HCT116 (cell line): ENCODE measurements around the gene POSTN. TPM values are rescaled to one million over a fixed set of nuclear protein-coding genes. Genes with fewer than 3 reads are reported as not detected.

Source experiments
- ATAC-seq: fragments of 200-7000 bp; cut with Tn5 transposase; 2 replicates; pipeline ENCODE4 v1.9.1; 2020; ENCODE audit warnings: mild to moderate bottlenecking, moderate library complexity
- BruUV-seq: library from RNA; stranded (reverse); fragments of 400-500 nt; replicated peaks from 2 replicates; lab custom pipeline; 2021; lab: Mats Ljungman, UMichigan
- CTCF ChIA-PET: fragments of 300-600 bp; sonication (Branson Sonifier 250); formaldehyde crosslinking; loops from one replicate; lab custom pipeline; 2021; ENCODE audit warnings: antibody characterized with exemption; lab: Charles Lee
- POLR2A ChIA-PET: fragments of 300-600, 350-600 bp; sonication (Branson Sonifier 250); formaldehyde crosslinking; loops from one replicate; lab custom pipeline; 2021; ENCODE audit warnings: antibody characterized with exemption; lab: Charles Lee
- RAD21 ChIA-PET, 2 experiments: fragments of 300-600 bp; sonication (Branson Sonifier 250); formaldehyde crosslinking; loops; one replicate each; lab custom pipeline; 2023; ENCODE audit warnings: low total read pairs in 2 of 2; ENCODE audit not compliant: uncharacterized antibody in 2 of 2, unreplicated experiment in 2 of 2, low non-redundant PET in 1 of 2; lab: Charles Lee
- DNase-seq: peaks from one replicate; pipeline ENCODE4 v3.0.0-alpha.2; 2010; ENCODE audit warnings: low read depth, low spot score
- H2AFZ ChIP-seq: fragments of 200-600 bp; shearing (Covaris generic), sonication (generic); 2 replicates; pipeline ENCODE4 v1.6.1; 2017; ENCODE audit warnings: low read depth, mixed run types, mixed read lengths, antibody characterized with exemption, low read length; ENCODE audit not compliant: poor library complexity, severe bottlenecking
- H3K27ac ChIP-seq: 2 replicates; pipeline ENCODE4 v1.5.1; 2012; ENCODE audit warnings: low read depth, low read length
- H3K27me3 ChIP-seq: fragments of 200-600 bp; sonication (generic); 2 replicates; pipeline ENCODE4 v1.6.1; 2016; ENCODE audit warnings: mixed run types, low read length, mixed read lengths; ENCODE audit not compliant: insufficient read depth
- H3K36me3 ChIP-seq, 2 experiments: fragments of 200-500 bp in 1 of 2; fragments of 200-600 bp in 1 of 2; sonication (Bioruptor generic) in 1 of 2; sonication (generic) in 1 of 2; 2 replicates each; pipeline versions ENCODE4 v1.5.1 to v1.6.1; 2014 to 2016; ENCODE audit warnings: low read length in 2 of 2, inconsistent platforms in 1 of 2, mixed read lengths in 1 of 2, mixed run types in 1 of 2; ENCODE audit not compliant: insufficient read depth in 2 of 2, control insufficient read depth in 1 of 2
- H3K4me1 ChIP-seq, 2 experiments: fragments of 200-600 bp in 1 of 2; sonication (generic) in 1 of 2; 2 replicates each; pipeline versions ENCODE4 v1.5.1 to v1.6.1; 2012 to 2017; ENCODE audit warnings: low read length in 2 of 2, inconsistent platforms in 1 of 2, mild to moderate bottlenecking in 1 of 2, mixed read lengths in 1 of 2, mixed run types in 1 of 2, moderate library complexity in 1 of 2; ENCODE audit not compliant: insufficient read depth in 2 of 2, control insufficient read depth in 1 of 2
- H3K4me2 ChIP-seq: fragments of 200-600 bp; sonication (generic); 2 replicates; pipeline ENCODE4 v1.6.1; 2017; ENCODE audit warnings: mixed run types, low read length, mixed read lengths
- H3K4me3 ChIP-seq, 2 experiments: fragments of 200-600 bp in 1 of 2; sonication (generic) in 1 of 2; replicated peaks in 1 of 2; 2 replicates each; pipeline ENCODE4 v1.5.1; 2011 to 2016; ENCODE audit warnings: low read length in 2 of 2, control low read depth in 1 of 2, low read depth in 1 of 2, mild to moderate bottlenecking in 1 of 2, mixed read lengths in 1 of 2, mixed run types in 1 of 2
- H3K79me2 ChIP-seq: fragments of 200-600 bp; sonication (generic); 2 replicates; pipeline ENCODE4 v1.6.1; 2017; ENCODE audit warnings: mild to moderate bottlenecking, mixed run types, low read length, moderate library complexity, mixed read lengths; ENCODE audit not compliant: insufficient read depth
- H3K9ac ChIP-seq: fragments of 200-600 bp; sonication (generic); 2 replicates; pipeline ENCODE4 v1.6.1; 2016; ENCODE audit warnings: low read length, mixed read lengths
- H3K9me2 ChIP-seq: fragments of 200-600 bp; sonication (generic), shearing (Covaris generic); 2 replicates; pipeline ENCODE4 v1.6.1; 2017; ENCODE audit warnings: mixed run types, mild to moderate bottlenecking, moderate library complexity; ENCODE audit not compliant: insufficient read depth
- H3K9me3 ChIP-seq, 2 experiments: fragments of 200-500 bp in 1 of 2; fragments of 200-600 bp in 1 of 2; sonication (Bioruptor generic) in 1 of 2; sonication (generic) in 1 of 2; 2 replicates each; pipeline ENCODE4 v1.6.1; 2014 to 2017; ENCODE audit warnings: low read length in 2 of 2, mixed read lengths in 2 of 2, inconsistent platforms in 1 of 2, low read depth in 1 of 2, mild to moderate bottlenecking in 1 of 2, mixed run types in 1 of 2, moderate library complexity in 1 of 2; ENCODE audit not compliant: control insufficient read depth in 1 of 2, insufficient read depth in 1 of 2
- H4K20me1 ChIP-seq: fragments of 200-600 bp; sonication (generic), shearing (Covaris generic); 2 replicates; pipeline ENCODE4 v1.6.1; 2017; ENCODE audit warnings: mixed run types, mild to moderate bottlenecking, moderate library complexity; ENCODE audit not compliant: insufficient read depth
- CEBPB ChIP-seq: IDR thresholded peaks from 2 replicates; pipeline ENCODE4 v1.6.1; 2012; ENCODE audit warnings: low read depth
- EGR1 ChIP-seq: IDR thresholded peaks from 2 replicates; pipeline ENCODE4 v1.6.1; 2012; ENCODE audit warnings: low read depth
- ELF1 ChIP-seq: IDR thresholded peaks from 2 replicates; pipeline ENCODE4 v1.6.1; 2012; ENCODE audit warnings: low read depth, borderline replicate concordance
- EZH2 ChIP-seq: fragments of 200-600 bp; sonication (generic); IDR thresholded peaks from 2 replicates; pipeline ENCODE4 v1.6.1; 2017; ENCODE audit warnings: antibody characterized with exemption, mixed run types
- JUND ChIP-seq: IDR thresholded peaks from 2 replicates; pipeline ENCODE4 v1.6.1; 2012
- POLR2AphosphoS5 ChIP-seq: IDR thresholded peaks from 2 replicates; pipeline ENCODE4 v1.6.1; 2011; ENCODE audit warnings: mild to moderate bottlenecking, low read depth, low read length, moderate library complexity
- SP1 ChIP-seq: IDR thresholded peaks from 2 replicates; pipeline ENCODE4 v1.6.1; 2012; ENCODE audit warnings: low read depth
- SRF ChIP-seq: IDR thresholded peaks from 2 replicates; pipeline ENCODE4 v1.6.1; 2012; ENCODE audit warnings: low read depth
- TCF7L2 ChIP-seq: IDR thresholded peaks from 2 replicates; pipeline ENCODE4 v1.7.0; 2011; ENCODE audit warnings: borderline replicate concordance, inconsistent platforms; ENCODE audit not compliant: insufficient read depth, insufficient read length; ENCODE audit errors: extremely low read depth
- intact Hi-C: fragments of 100-400 bp; cut with micrococcal nuclease; formaldehyde crosslinking; loops from 2 replicates; pipeline ENCODE4 v1.10.0; 2022
- total RNA-seq: library from RNA; stranded (reverse); gene quantifications from one replicate; pipeline ENCODE4 v1.2.1, GENCODE V29; 2021; ENCODE audit not compliant: unreplicated experiment
- TF ChIP-seq, protein P1 (sequence below): IDR thresholded peaks from 2 replicates; pipeline ENCODE4 v1.6.1; 2012
- TF ChIP-seq, protein P2 (sequence below), 3 experiments: fragments of 200-600 bp in 1 of 3; sonication (generic) in 1 of 3; IDR thresholded peaks in 2 of 3; conservative IDR thresholded peaks in 1 of 3; 2 replicates each; pipeline ENCODE4 v1.5.1; 2012 to 2017; ENCODE audit warnings: low read depth in 2 of 3, low read length in 2 of 3, antibody characterized with exemption in 1 of 3, borderline replicate concordance in 1 of 3, control low read depth in 1 of 3, mild to moderate bottlenecking in 1 of 3, mixed read lengths in 1 of 3, mixed run types in 1 of 3, moderate library complexity in 1 of 3; ENCODE audit not compliant: insufficient read depth in 1 of 3

POSTN gene
- total RNA-seq, 1 experiment from 2014 or later = not detected

DNA sequence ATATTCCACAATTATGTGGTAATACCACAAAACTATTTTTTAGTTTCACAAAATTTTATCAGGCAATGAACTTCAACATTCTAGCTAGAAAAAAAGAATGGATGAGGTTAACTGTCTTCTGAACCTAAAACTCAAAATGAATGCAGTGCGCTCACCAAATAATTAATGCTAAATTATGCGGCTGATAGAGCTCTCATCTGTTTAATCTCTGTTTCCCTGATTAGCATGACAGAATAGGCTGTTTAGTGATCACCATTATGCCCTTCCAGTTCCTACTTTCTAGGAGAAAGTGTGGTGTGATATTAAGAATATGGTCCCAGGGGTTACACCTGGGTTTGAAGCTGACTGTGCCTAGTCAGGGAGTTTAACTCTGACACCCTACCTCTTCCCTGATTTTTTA is 42.8 kb upstream of the POSTN start:
- no peaks in the 10 kb centered on the region for H3K79me2 ChIP-seq
- H3K27ac ChIP-seq = no peak overlapping the region
- TF ChIP-seq CEBPB (no peak), TCF7L2 (no peak), JUND (no peak), ELF1 (no peak), SRF (no peak), EZH2 (no peak), POLR2AphosphoS5 (no peak), EGR1 (no peak), SP1 (no peak)
- TF ChIP-seq, protein P1, sequence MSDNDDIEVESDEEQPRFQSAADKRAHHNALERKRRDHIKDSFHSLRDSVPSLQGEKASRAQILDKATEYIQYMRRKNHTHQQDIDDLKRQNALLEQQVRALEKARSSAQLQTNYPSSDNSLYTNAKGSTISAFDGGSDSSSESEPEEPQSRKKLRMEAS = no peak
- TF ChIP-seq, protein P2, sequence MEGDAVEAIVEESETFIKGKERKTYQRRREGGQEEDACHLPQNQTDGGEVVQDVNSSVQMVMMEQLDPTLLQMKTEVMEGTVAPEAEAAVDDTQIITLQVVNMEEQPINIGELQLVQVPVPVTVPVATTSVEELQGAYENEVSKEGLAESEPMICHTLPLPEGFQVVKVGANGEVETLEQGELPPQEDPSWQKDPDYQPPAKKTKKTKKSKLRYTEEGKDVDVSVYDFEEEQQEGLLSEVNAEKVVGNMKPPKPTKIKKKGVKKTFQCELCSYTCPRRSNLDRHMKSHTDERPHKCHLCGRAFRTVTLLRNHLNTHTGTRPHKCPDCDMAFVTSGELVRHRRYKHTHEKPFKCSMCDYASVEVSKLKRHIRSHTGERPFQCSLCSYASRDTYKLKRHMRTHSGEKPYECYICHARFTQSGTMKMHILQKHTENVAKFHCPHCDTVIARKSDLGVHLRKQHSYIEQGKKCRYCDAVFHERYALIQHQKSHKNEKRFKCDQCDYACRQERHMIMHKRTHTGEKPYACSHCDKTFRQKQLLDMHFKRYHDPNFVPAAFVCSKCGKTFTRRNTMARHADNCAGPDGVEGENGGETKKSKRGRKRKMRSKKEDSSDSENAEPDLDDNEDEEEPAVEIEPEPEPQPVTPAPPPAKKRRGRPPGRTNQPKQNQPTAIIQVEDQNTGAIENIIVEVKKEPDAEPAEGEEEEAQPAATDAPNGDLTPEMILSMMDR (IDR thresholded peaks at IDR 0.05 in 2 of 3, conservative IDR thresholded peaks at IDR 0.05 in 1 of 3; ENCODE audit: borderline replicate concordance in 1 of 3, insufficient read depth in 1 of 3, low read depth in 2 of 3, low read length in 2 of 3) = no peak
- H3K4me1 ChIP-seq = no peaks in the 10 kb centered on the region
- H3K4me3 ChIP-seq = no peak overlapping the region
- CTCF ChIA-PET = no interaction called here
- ATAC-seq (no peak), DNase-seq (no peak)
- no peaks in the 10 kb centered on the region for H4K20me1 ChIP-seq
- intact Hi-C loops = no loop called here
- BruUV-seq = no TSS peak
- H3K4me2 ChIP-seq = no peak overlapping the region
- H3K27me3 ChIP-seq = no peaks in the 10 kb centered on the region
- POLR2A ChIA-PET = no interaction called here
- RAD21 ChIA-PET = no interaction called here
- no peak overlapping the region for H2AFZ ChIP-seq
- H3K36me3 ChIP-seq = no peaks in the 10 kb centered on the region
- H3K9me3 ChIP-seq = peaks cover 3 to 6% of the 10 kb centered on the region in 2 experiments; a peak in 2 of 4 replicates
- no peak overlapping the region for H3K9ac ChIP-seq
- no peaks in the 10 kb centered on the region for H3K9me2 ChIP-seq
